H9 (cell line): ENCODE data around the gene BICD2. TPM values are rescaled to one million over a fixed set of nuclear protein-coding genes. Genes with fewer than 3 reads are reported as not detected.

Source experiments
- DNase-seq: peaks from one replicate; pipeline ENCODE4 v3.0.0-alpha.2; 2017
- H2AFZ ChIP-seq: one replicate; pipeline ENCODE4 v1.6.1; 2013; ENCODE audit warnings: mild to moderate bottlenecking, low read length, control low read depth, moderate library complexity
- H2AK5ac ChIP-seq: 2 replicates; pipeline ENCODE4 v1.6.1; 2013; ENCODE audit warnings: low read length, control low read depth, mixed read lengths; ENCODE audit not compliant: insufficient read length
- H2BK120ac ChIP-seq: one replicate; pipeline ENCODE4 v1.6.1; 2013; ENCODE audit warnings: low read depth, mild to moderate bottlenecking, low read length, control low read depth, inconsistent platforms; ENCODE audit not compliant: poor library complexity, severe bottlenecking
- H2BK12ac ChIP-seq: 2 replicates; pipeline ENCODE4 v1.6.1; 2013; ENCODE audit warnings: low read length, control low read depth, mixed read lengths, low read depth; ENCODE audit not compliant: insufficient read length
- H2BK15ac ChIP-seq: 2 replicates; pipeline ENCODE4 v1.6.1; 2013; ENCODE audit warnings: low read depth, low read length, control low read depth
- H2BK20ac ChIP-seq: one replicate; pipeline ENCODE4 v1.6.1; 2013; ENCODE audit warnings: low read depth, mild to moderate bottlenecking, low read length, control low read depth, inconsistent platforms; ENCODE audit not compliant: poor library complexity, severe bottlenecking
- H2BK5ac ChIP-seq: 2 replicates; pipeline ENCODE4 v1.6.1; 2013; ENCODE audit warnings: low read length, control low read depth, mixed read lengths; ENCODE audit not compliant: insufficient read length
- H3K14ac ChIP-seq: 2 replicates; pipeline ENCODE4 v1.6.1; 2013; ENCODE audit warnings: low read length, control low read depth; ENCODE audit not compliant: insufficient read depth
- H3K18ac ChIP-seq: 2 replicates; pipeline ENCODE4 v1.6.1; 2013; ENCODE audit warnings: low read depth, mild to moderate bottlenecking, mixed read lengths, low read length, control low read depth; ENCODE audit not compliant: insufficient read length
- H3K23ac ChIP-seq: 2 replicates; pipeline ENCODE4 v1.6.1; 2013; ENCODE audit warnings: low read length, control low read depth, mixed read lengths, low read depth; ENCODE audit not compliant: insufficient read length
- H3K23me2 ChIP-seq: 2 replicates; pipeline ENCODE4 v1.6.1; 2013; ENCODE audit warnings: low read depth, mild to moderate bottlenecking, mixed read lengths, low read length, control low read depth; ENCODE audit not compliant: insufficient read length, poor library complexity, severe bottlenecking
- H3K27ac ChIP-seq: 2 replicates; pipeline ENCODE4 v1.5.1; 2013; ENCODE audit warnings: low read length, control low read depth, mixed read lengths, low read depth; ENCODE audit not compliant: insufficient read length
- H3K27me3 ChIP-seq: 2 replicates; pipeline ENCODE4 v1.6.1; 2013; ENCODE audit warnings: low read length, control low read depth, inconsistent platforms; ENCODE audit not compliant: insufficient read depth
- H3K4ac ChIP-seq: 2 replicates; pipeline ENCODE4 v1.6.1; 2013; ENCODE audit warnings: low read depth, mild to moderate bottlenecking, control low read depth, inconsistent platforms, low read length, moderate library complexity
- H3K4me1 ChIP-seq: 2 replicates; pipeline ENCODE4 v1.6.1; 2013; ENCODE audit warnings: low read length, control low read depth, inconsistent platforms; ENCODE audit not compliant: insufficient read depth
- H3K4me2 ChIP-seq: 2 replicates; pipeline ENCODE4 v1.6.1; 2013; ENCODE audit warnings: low read length, control low read depth, mixed read lengths; ENCODE audit not compliant: insufficient read length, insufficient read depth
- H3K56ac ChIP-seq: 2 replicates; pipeline ENCODE4 v1.6.1; 2013; ENCODE audit warnings: low read depth, mild to moderate bottlenecking, mixed read lengths, low read length, control low read depth; ENCODE audit not compliant: insufficient read length
- H3K79me1 ChIP-seq: 2 replicates; pipeline ENCODE4 v1.6.1; 2013; ENCODE audit warnings: low read depth, mild to moderate bottlenecking, moderate library complexity, low read length, control low read depth, inconsistent platforms; ENCODE audit not compliant: insufficient read depth, poor library complexity, severe bottlenecking
- H3K79me2 ChIP-seq: 2 replicates; pipeline ENCODE4 v1.6.1; 2013; ENCODE audit warnings: low read length, control low read depth, inconsistent platforms; ENCODE audit not compliant: insufficient read depth
- H3K9ac ChIP-seq: 2 replicates; pipeline ENCODE4 v1.6.1; 2013; ENCODE audit warnings: low read length, control low read depth, mixed read lengths; ENCODE audit not compliant: insufficient read length; ENCODE audit errors: extremely low read depth
- H3K9me3 ChIP-seq: one replicate; pipeline ENCODE4 v1.6.1; 2013; ENCODE audit warnings: low read depth, low read length, inconsistent platforms; ENCODE audit not compliant: control insufficient read depth
- H3T11ph ChIP-seq: one replicate; pipeline ENCODE4 v1.6.1; 2013; ENCODE audit warnings: mild to moderate bottlenecking, low read length, control low read depth, inconsistent platforms
- H4K20me1 ChIP-seq: one replicate; pipeline ENCODE4 v1.6.1; 2013; ENCODE audit not compliant: control insufficient read depth, insufficient read length, insufficient read depth
- H4K5ac ChIP-seq: 2 replicates; pipeline ENCODE4 v1.6.1; 2013; ENCODE audit warnings: low read depth, mild to moderate bottlenecking, mixed read lengths, low read length, control low read depth; ENCODE audit not compliant: insufficient read length
- H4K8ac ChIP-seq: replicated peaks from 2 replicates; pipeline ENCODE4 v1.6.1; 2013; ENCODE audit warnings: low read length, control low read depth, mixed read lengths, low read depth; ENCODE audit not compliant: insufficient read length
- H4K91ac ChIP-seq: 2 replicates; pipeline ENCODE4 v1.6.1; 2013; ENCODE audit warnings: low read depth, mild to moderate bottlenecking, moderate library complexity, mixed read lengths, low read length, control low read depth; ENCODE audit not compliant: insufficient read length
- H3K27ac Mint-ChIP-seq, 3 experiments: 2 replicates in 2 of 3; 3 replicates in 1 of 3; pipeline ENCODE4 v1.8.0; 2020 to 2021; ENCODE audit warnings: mixed read lengths in 3 of 3, mild to moderate bottlenecking in 1 of 3, moderate library complexity in 1 of 3
- H3K27me3 Mint-ChIP-seq: 2 replicates; pipeline ENCODE4 v1.8.0; 2021; ENCODE audit warnings: low read depth, mild to moderate bottlenecking, moderate library complexity, mixed read lengths
- H3K36me3 Mint-ChIP-seq, 3 experiments: 2 replicates in 2 of 3; 3 replicates in 1 of 3; pipeline ENCODE4 v1.8.0; 2020 to 2021; ENCODE audit warnings: low read depth in 3 of 3, mixed read lengths in 3 of 3; ENCODE audit not compliant: insufficient read depth in 1 of 3
- H3K4me1 Mint-ChIP-seq, 2 experiments: 2 replicates each; pipeline ENCODE4 v1.8.0; 2020; ENCODE audit warnings: mixed read lengths in 2 of 2
- H3K4me3 Mint-ChIP-seq, 2 experiments: 2 replicates in 1 of 2; 3 replicates in 1 of 2; pipeline ENCODE4 v1.8.0; 2020 to 2021; ENCODE audit warnings: mild to moderate bottlenecking in 2 of 2, mixed read lengths in 2 of 2, moderate library complexity in 1 of 2
- H3K9me3 Mint-ChIP-seq, 2 experiments: 2 replicates in 1 of 2; 3 replicates in 1 of 2; pipeline ENCODE4 v1.8.0; 2020; ENCODE audit warnings: mild to moderate bottlenecking in 2 of 2, mixed read lengths in 2 of 2, moderate library complexity in 1 of 2
- total RNA-seq: library from RNA; stranded (reverse); gene quantifications from 2 replicates; pipeline ENCODE4 v1.2.1, GENCODE V29; 2021
- TF ChIP-seq, protein P1 (sequence below): fragments of 200-600 bp; sonication (generic); conservative IDR thresholded peaks from 3 replicates; pipeline ENCODE4 v1.8.0; 2021; ENCODE audit warnings: antibody characterized with exemption, mild to moderate bottlenecking

The BICD2 gene
- total RNA-seq, 1 experiment from 2014 or later = 22.3 TPM

DNA sequence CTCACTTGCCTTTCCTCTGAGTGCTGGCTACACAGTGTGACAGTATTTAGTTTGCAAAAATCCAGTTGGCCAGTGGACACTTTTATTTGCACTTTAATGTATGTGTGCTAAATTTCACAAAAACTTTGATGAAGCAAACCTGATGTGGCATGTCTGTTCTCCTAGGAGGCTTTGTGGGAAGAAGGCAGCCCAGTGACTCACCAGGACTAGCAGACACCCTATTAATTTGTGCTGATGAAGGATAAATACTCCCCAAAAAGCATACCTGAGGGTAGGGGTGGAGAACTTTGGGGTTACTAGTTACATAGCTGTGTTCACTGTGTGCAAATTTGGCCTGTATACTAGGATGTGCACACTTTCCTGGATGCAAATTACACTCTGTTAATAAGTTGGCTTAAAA is 55.4 kb downstream of the BICD2 start:
- no peaks in the 10 kb centered on the region for H3K79me1 ChIP-seq
- no peak overlapping the region for H3K23ac ChIP-seq
- no peak overlapping the region for H3K4ac ChIP-seq
- no peak overlapping the region for H4K8ac ChIP-seq
- Mint-ChIP-seq H3K27ac (no peak overlapping the region), H3K9me3 (no peaks in the 10 kb centered on the region), H3K27me3 (no peaks in the 10 kb centered on the region), H3K4me1 (no peaks in the 10 kb centered on the region), H3K4me3 (no peak overlapping the region), H3K36me3 (peaks cover 7 to 32% (median 25%) of the 10 kb centered on the region in 3 experiments; a peak in 6 of 7 replicates)
- no peak overlapping the region for H2AK5ac ChIP-seq
- H4K91ac ChIP-seq = no peak overlapping the region
- no peak overlapping the region for H3K18ac ChIP-seq
- TF ChIP-seq, protein P1, sequence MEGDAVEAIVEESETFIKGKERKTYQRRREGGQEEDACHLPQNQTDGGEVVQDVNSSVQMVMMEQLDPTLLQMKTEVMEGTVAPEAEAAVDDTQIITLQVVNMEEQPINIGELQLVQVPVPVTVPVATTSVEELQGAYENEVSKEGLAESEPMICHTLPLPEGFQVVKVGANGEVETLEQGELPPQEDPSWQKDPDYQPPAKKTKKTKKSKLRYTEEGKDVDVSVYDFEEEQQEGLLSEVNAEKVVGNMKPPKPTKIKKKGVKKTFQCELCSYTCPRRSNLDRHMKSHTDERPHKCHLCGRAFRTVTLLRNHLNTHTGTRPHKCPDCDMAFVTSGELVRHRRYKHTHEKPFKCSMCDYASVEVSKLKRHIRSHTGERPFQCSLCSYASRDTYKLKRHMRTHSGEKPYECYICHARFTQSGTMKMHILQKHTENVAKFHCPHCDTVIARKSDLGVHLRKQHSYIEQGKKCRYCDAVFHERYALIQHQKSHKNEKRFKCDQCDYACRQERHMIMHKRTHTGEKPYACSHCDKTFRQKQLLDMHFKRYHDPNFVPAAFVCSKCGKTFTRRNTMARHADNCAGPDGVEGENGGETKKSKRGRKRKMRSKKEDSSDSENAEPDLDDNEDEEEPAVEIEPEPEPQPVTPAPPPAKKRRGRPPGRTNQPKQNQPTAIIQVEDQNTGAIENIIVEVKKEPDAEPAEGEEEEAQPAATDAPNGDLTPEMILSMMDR = no peak
- H3K14ac ChIP-seq = no peak overlapping the region
- H2BK15ac ChIP-seq = no peak overlapping the region
- no peak overlapping the region for H3K56ac ChIP-seq
- H3K23me2 ChIP-seq = no peaks in the 10 kb centered on the region
- H2BK12ac ChIP-seq = no peak overlapping the region
- H2BK120ac ChIP-seq = no peak overlapping the region
- no peak overlapping the region for H2AFZ ChIP-seq
- no peak overlapping the region for H4K5ac ChIP-seq
- H3K4me2 ChIP-seq = no peak overlapping the region
- no peaks in the 10 kb centered on the region for H3K9me3 ChIP-seq
- no peak overlapping the region for H3K9ac ChIP-seq
- no peak overlapping the region for H3T11ph ChIP-seq
- no peak overlapping the region for H2BK20ac ChIP-seq
- no peaks in the 10 kb centered on the region for H3K27me3 ChIP-seq
- no peaks in the 10 kb centered on the region for H3K4me1 ChIP-seq
- H3K27ac ChIP-seq = no peak overlapping the region
- no peaks in the 10 kb centered on the region for H4K20me1 ChIP-seq
- no peak for DNase-seq
- H2BK5ac ChIP-seq = no peak overlapping the region
- H3K79me2 ChIP-seq = no peaks in the 10 kb centered on the region
